HG03139 (cell line): ENCODE results near the gene CIITA.

Source experiments
- ATAC-seq: cut with Tn5 transposase; IDR thresholded peaks from one replicate; pipeline ENCODE4 v1.9.1; 2021; ENCODE audit not compliant: unreplicated experiment

Gene CIITA

GRCh38 chr16:10851512-10851911 lies 25.5 kb upstream of the CIITA start:
- no peak for ATAC-seq

GRCh38 chr16:10852286-10852685 lies 24.7 kb upstream of the CIITA start:
- no peak for ATAC-seq

GRCh38 chr16:10852948-10853347 lies 24.1 kb upstream of the CIITA start:
- no peak for ATAC-seq

GRCh38 chr16:10856042-10856441 lies 21.0 kb upstream of the CIITA start:
- ATAC-seq: no peak

GRCh38 chr16:10858203-10858602 lies 18.8 kb upstream of the CIITA start:
- no peak for ATAC-seq

- ATAC-seq: no peak
Measured at GRCh38 chr16:10859020-10859419, 18.0 kb upstream of the CIITA start.

GRCh38 chr16:10859658-10860057 lies 17.3 kb upstream of the CIITA start:
- no peak for ATAC-seq

- no peak for ATAC-seq
Measured at GRCh38 chr16:10862438-10862837, 14.6 kb upstream of the CIITA start.

GRCh38 chr16:10865991-10866966 lies 10.7 kb upstream of the CIITA start:
- no peak for ATAC-seq

GRCh38 chr16:10867199-10867598 lies 9.8 kb upstream of the CIITA start:
- no peak for ATAC-seq

- no peak for ATAC-seq
Measured at GRCh38 chr16:10868104-10868595, 8.9 kb upstream of the CIITA start.

GRCh38 chr16:10868596-10869469 lies 8.2 kb upstream of the CIITA start:
- peak; percentile 40 for ATAC-seq

- ATAC-seq: no peak
Measured at GRCh38 chr16:10870137-10870776, 6.7 kb upstream of the CIITA start.

- ATAC-seq: no peak
Measured at GRCh38 chr16:10870808-10871156, 6.2 kb upstream of the CIITA start.

- no peak for ATAC-seq
Measured at GRCh38 chr16:10871157-10871991, 5.6 kb upstream of the CIITA start.

- ATAC-seq: no peak
Measured at GRCh38 chr16:10876315-10876714, 687 bp upstream of the CIITA start.

- no peak for ATAC-seq
Measured at GRCh38 chr16:10877472-10877946, 507 bp downstream of the CIITA start.

- ATAC-seq: no peak
Measured at GRCh38 chr16:10878328-10878643, 1.3 kb downstream of the CIITA start.

GRCh38 chr16:10878644-10879501 lies 1.9 kb downstream of the CIITA start:
- no peak for ATAC-seq
